WERI-Rb-1 (cell line): ENCODE data around the gene DOK6.
"Not testable (repeated sequence)": the region's sequence is repeated elsewhere in the genome, so short reads cannot be mapped to it uniquely, and the experiment has no call there.

Experiments
- DNase-seq: peaks from one replicate; pipeline ENCODE4 v3.0.0-alpha.2; 2020
- H3K27ac ChIP-seq: fragments of 250-450 bp; sonication (Bioruptor Pico); 2 replicates; pipeline ENCODE4 v1.5.1; 2020; ENCODE audit warnings: mild to moderate bottlenecking, moderate library complexity
- H3K27me3 ChIP-seq: fragments of 250-450 bp; sonication (Bioruptor Pico); 2 replicates; pipeline ENCODE4 v1.5.1; 2021; ENCODE audit warnings: mild to moderate bottlenecking, low read depth, moderate library complexity; ENCODE audit not compliant: insufficient read depth, severe bottlenecking
- H3K36me3 ChIP-seq: fragments of 250-450 bp; sonication (Bioruptor Pico); 2 replicates; pipeline ENCODE4 v1.5.1; 2020; ENCODE audit warnings: mild to moderate bottlenecking, moderate library complexity
- H3K4me3 ChIP-seq: 2 replicates; pipeline ENCODE4 v1.5.1; 2011; ENCODE audit warnings: low read depth, mild to moderate bottlenecking, control low read depth, low read length
- H3K9me3 ChIP-seq: fragments of 250-450 bp; sonication (Bioruptor Pico); 2 replicates; pipeline ENCODE4 v1.5.1; 2021; ENCODE audit warnings: mild to moderate bottlenecking, moderate library complexity; ENCODE audit not compliant: severe bottlenecking
- CTCF ChIP-seq: IDR thresholded peaks from 2 replicates; pipeline ENCODE4 v1.5.1; 2011; ENCODE audit warnings: low read depth, mild to moderate bottlenecking, control low read depth, inconsistent platforms, low read length

Gene DOK6

GRCh38 chr18:69844656-69845055 lies 444.0 kb downstream of the DOK6 start:
- H3K9me3 ChIP-seq: no peaks in the 10 kb centered on the region
- H3K27me3 ChIP-seq: no peaks in the 10 kb centered on the region
- H3K27ac ChIP-seq: no peak overlapping the region
- DNase-seq: no peak
- no peaks in the 10 kb centered on the region for H3K36me3 ChIP-seq
- TF ChIP-seq CTCF: no peak
- H3K4me3 ChIP-seq: no peak overlapping the region

GRCh38 chr18:69845593-69846506 lies 445.2 kb downstream of the DOK6 start:
- DNase-seq: no peak
- Histone ChIP-seq H3K9me3 (no peaks in the 10 kb centered on the region), H3K27me3 (no peaks in the 10 kb centered on the region), H3K27ac (no peak overlapping the region), H3K36me3 (no peaks in the 10 kb centered on the region), H3K4me3 (no peak overlapping the region)
- no peak for TF ChIP-seq CTCF

- Histone ChIP-seq H3K27me3 (no peaks in the 10 kb centered on the region), H3K4me3 (no peak overlapping the region), H3K9me3 (no peaks in the 10 kb centered on the region), H3K27ac (no peak overlapping the region), H3K36me3 (no peaks in the 10 kb centered on the region)
- TF ChIP-seq CTCF: no peak
- DNase-seq: no peak
Measured at GRCh38 chr18:69853051-69853450, 452.4 kb downstream of the DOK6 start.

DNA sequence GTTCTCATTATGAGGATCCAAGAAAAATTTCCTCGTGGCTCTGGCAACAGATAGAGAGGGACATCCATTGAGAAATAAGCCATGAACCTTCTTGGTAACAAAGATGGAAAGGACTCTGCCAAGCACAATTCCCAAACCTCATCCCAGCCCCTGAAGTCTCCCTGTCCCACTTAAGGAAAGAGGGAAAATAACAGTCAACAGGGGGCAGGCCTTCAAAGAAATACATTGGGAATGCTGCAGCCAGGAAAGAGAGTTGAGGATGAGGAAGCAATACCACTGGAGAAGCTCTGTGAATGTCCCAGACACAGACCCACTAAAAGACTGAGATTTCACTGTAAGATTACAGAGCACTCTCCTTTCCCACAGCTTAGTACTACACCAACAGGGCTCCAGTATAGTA lies 453.8 kb downstream of the DOK6 start:
- Histone ChIP-seq H3K27me3 (no peaks in the 10 kb centered on the region), H3K9me3 (no peaks in the 10 kb centered on the region), H3K36me3 (no peaks in the 10 kb centered on the region), H3K4me3 (no peak overlapping the region), H3K27ac (no peak overlapping the region)
- no peak for DNase-seq
- TF ChIP-seq CTCF: no peak

GRCh38 chr18:69858897-69859296 lies 458.2 kb downstream of the DOK6 start:
- Histone ChIP-seq H3K36me3 (no peaks in the 10 kb centered on the region), H3K9me3 (no peaks in the 10 kb centered on the region), H3K4me3 (no peak overlapping the region), H3K27me3 (no peaks in the 10 kb centered on the region), H3K27ac (no peak overlapping the region)
- TF ChIP-seq CTCF: no peak
- DNase-seq: no peak

DNA sequence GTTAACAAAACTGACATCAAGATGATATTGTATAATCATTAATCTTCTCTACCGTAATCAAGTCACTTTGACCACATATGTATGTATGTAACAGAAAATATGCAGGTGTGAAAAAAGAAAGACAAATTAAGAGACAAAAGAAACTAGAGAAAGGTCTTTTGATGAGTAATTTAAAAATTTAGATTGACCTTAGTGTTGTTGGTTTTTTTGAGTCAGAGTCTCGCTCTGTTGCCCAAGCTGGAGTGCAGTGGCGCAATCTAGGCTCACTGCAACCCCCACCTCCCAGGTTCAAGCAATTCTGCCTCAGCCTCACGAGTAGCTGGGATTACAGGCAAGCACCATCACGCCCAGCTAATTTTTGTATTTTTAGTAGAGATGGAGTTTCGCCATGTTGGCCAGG lies 464.1 kb downstream of the DOK6 start:
- not testable (repeated sequence) for H3K9me3 ChIP-seq, H3K36me3 ChIP-seq, H3K27me3 ChIP-seq, DNase-seq, H3K4me3 ChIP-seq, H3K27ac ChIP-seq
